WTC11 (cell line): ENCODE measurements around the gene FHIT.

Experiments
- CREM ChIP-seq: sonication (generic); formaldehyde crosslinking; IDR thresholded peaks from 2 replicates; pipeline ENCODE4 v1.8.1; 2022; ENCODE audit warnings: mild to moderate bottlenecking, missing genetic modification reagents, moderate library complexity
- CTCF ChIP-seq: fragments of 200-600 bp; IDR thresholded peaks from 2 replicates; pipeline ENCODE4 v1.8.0; 2022; ENCODE audit warnings: antibody characterized with exemption
- JAZF1 ChIP-seq: fragments of 250-450 bp; sonication (Bioruptor Pico); IDR thresholded peaks from 2 replicates; pipeline ENCODE4 v1.9.0; 2021; ENCODE audit warnings: moderate library complexity, mild to moderate bottlenecking, inconsistent platforms
- MAX ChIP-seq: sonication (generic); formaldehyde crosslinking; IDR thresholded peaks from 2 replicates; pipeline ENCODE4 v1.8.0; 2022; ENCODE audit warnings: mild to moderate bottlenecking, missing genetic modification reagents
- MLX ChIP-seq: sonication (generic); formaldehyde crosslinking; IDR thresholded peaks from 2 replicates; pipeline ENCODE4 v1.8.1; 2023; ENCODE audit warnings: mild to moderate bottlenecking, missing genetic modification reagents, moderate library complexity
- OVOL2 ChIP-seq: fragments of 250-450 bp; sonication (Bioruptor Pico); IDR thresholded peaks from 2 replicates; pipeline ENCODE4 v1.9.0; 2021; ENCODE audit warnings: mild to moderate bottlenecking, borderline replicate concordance
- RELA ChIP-seq: sonication (generic); formaldehyde crosslinking; IDR thresholded peaks from 2 replicates; pipeline ENCODE4 v1.8.1; 2022; ENCODE audit warnings: missing genetic modification reagents, mild to moderate bottlenecking, borderline replicate concordance
- RORB ChIP-seq: fragments of 250-450 bp; sonication (Bioruptor Pico); IDR thresholded peaks from 2 replicates; pipeline ENCODE4 v1.9.0; 2021; ENCODE audit warnings: mild to moderate bottlenecking
- SP1 ChIP-seq: sonication (generic); formaldehyde crosslinking; conservative IDR thresholded peaks from 2 replicates; pipeline ENCODE4 v1.8.1; 2022; ENCODE audit warnings: missing genetic modification reagents
- TP53 ChIP-seq: sonication (generic); formaldehyde crosslinking; IDR thresholded peaks from 2 replicates; pipeline ENCODE4 v1.8.1; 2023; ENCODE audit warnings: mild to moderate bottlenecking, missing genetic modification reagents
- USF2 ChIP-seq: sonication (generic); formaldehyde crosslinking; IDR thresholded peaks from 2 replicates; pipeline ENCODE4 v1.8.1; 2023; ENCODE audit warnings: mild to moderate bottlenecking, missing genetic modification reagents, moderate library complexity
- ZNF512 ChIP-seq: sonication (generic); formaldehyde crosslinking; IDR thresholded peaks from 2 replicates; pipeline ENCODE4 v1.8.1; 2022; ENCODE audit warnings: missing genetic modification reagents, borderline replicate concordance
- TF ChIP-seq, protein P1 (sequence below): sonication (generic); formaldehyde crosslinking; IDR thresholded peaks from 2 replicates; pipeline ENCODE4 v1.8.1; 2022; ENCODE audit warnings: low read depth, missing genetic modification reagents, borderline replicate concordance

DNA sequence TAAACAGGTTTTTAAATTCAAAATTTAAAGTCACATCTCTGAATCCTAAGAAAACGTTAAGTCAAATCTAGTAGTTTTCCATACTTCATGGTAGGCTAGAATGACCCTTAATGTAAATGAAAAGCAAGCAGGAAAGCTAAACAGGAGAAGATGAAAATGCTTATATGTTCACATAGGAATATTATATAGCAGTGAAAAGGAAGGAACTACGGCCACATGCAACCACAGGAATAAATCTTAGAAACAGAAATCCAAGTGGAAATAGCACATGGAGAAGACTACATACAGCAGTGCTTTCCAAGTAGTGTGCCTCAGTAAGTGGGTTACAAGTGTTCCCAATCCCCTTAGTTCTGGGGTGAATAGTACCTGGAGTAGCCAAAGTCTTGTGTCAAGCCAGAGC lies 296.2 kb downstream of the FHIT start:
- no peak for TF ChIP-seq JAZF1 (CRISPR knock-in tag)
- TF ChIP-seq RELA, result no peak
- no peak for TF ChIP-seq SP1 (CRISPR knock-in tag)
- no peak for TF ChIP-seq MAX (CRISPR knock-in tag)
- TF ChIP-seq CREM (CRISPR knock-in tag), result no peak
- no peak for TF ChIP-seq TP53
- no peak for TF ChIP-seq CTCF
- no peak for TF ChIP-seq MLX
- TF ChIP-seq ZNF512, result no peak
- no peak for TF ChIP-seq RORB (CRISPR knock-in tag)
- TF ChIP-seq, protein P1, sequence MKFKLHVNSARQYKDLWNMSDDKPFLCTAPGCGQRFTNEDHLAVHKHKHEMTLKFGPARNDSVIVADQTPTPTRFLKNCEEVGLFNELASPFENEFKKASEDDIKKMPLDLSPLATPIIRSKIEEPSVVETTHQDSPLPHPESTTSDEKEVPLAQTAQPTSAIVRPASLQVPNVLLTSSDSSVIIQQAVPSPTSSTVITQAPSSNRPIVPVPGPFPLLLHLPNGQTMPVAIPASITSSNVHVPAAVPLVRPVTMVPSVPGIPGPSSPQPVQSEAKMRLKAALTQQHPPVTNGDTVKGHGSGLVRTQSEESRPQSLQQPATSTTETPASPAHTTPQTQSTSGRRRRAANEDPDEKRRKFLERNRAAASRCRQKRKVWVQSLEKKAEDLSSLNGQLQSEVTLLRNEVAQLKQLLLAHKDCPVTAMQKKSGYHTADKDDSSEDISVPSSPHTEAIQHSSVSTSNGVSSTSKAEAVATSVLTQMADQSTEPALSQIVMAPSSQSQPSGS (CRISPR knock-in tag), result no peak
- no peak for TF ChIP-seq OVOL2
- no peak for TF ChIP-seq USF2 (CRISPR knock-in tag)
